NOMO-1 (cell line): ENCODE measurements around the gene FBXO34.
"Not testable (repeated sequence)": the region's sequence is repeated elsewhere in the genome, so short reads cannot be mapped to it uniquely, and the experiment has no call there.

ENCODE experiments used
- DNase-seq, 2 experiments: peaks; one replicate each; lab custom pipeline; 2025; ENCODE audit not compliant: unreplicated experiment in 2 of 2; lab: John Stamatoyannopoulos, UW

Gene FBXO34

GRCh38 chr14:55374771-55375170, 103.5 kb downstream of the FBXO34 start:
- no peak for DNase-seq

GRCh38 chr14:55377236-55377635, 106.0 kb downstream of the FBXO34 start:
- no peak for DNase-seq

- DNase-seq = no peak
These were observed 109.8 kb downstream of the FBXO34 start for GRCh38 chr14:55381040-55381439.

GRCh38 chr14:55381561-55381960, 110.3 kb downstream of the FBXO34 start:
- no peak for DNase-seq

GRCh38 chr14:55382483-55382882, 111.3 kb downstream of the FBXO34 start:
- no peak for DNase-seq

GRCh38 chr14:55383056-55383466, 111.8 kb downstream of the FBXO34 start:
- DNase-seq = not testable (repeated sequence)

- no peak for DNase-seq
These were observed 112.4 kb downstream of the FBXO34 start for GRCh38 chr14:55383541-55384140.

- DNase-seq = no peak
These were observed 113.3 kb downstream of the FBXO34 start for GRCh38 chr14:55384536-55384935.

- no peak for DNase-seq
These were observed 115.0 kb downstream of the FBXO34 start for GRCh38 chr14:55386037-55386808.

GRCh38 chr14:55387121-55387520, 115.9 kb downstream of the FBXO34 start:
- DNase-seq = no peak

- no peak for DNase-seq
These were observed 116.9 kb downstream of the FBXO34 start for GRCh38 chr14:55388160-55388559.

- DNase-seq = no peak
These were observed 118.1 kb downstream of the FBXO34 start for GRCh38 chr14:55389330-55389729.

- DNase-seq = no peak
These were observed 127.5 kb downstream of the FBXO34 start for GRCh38 chr14:55398679-55399078.

GRCh38 chr14:55399183-55399582, 128.0 kb downstream of the FBXO34 start:
- no peak for DNase-seq

GRCh38 chr14:55399852-55400251, 128.6 kb downstream of the FBXO34 start:
- no peak for DNase-seq

GRCh38 chr14:55401751-55402150, 130.5 kb downstream of the FBXO34 start:
- DNase-seq = no peak
